Panc1 (cell line): ENCODE results near the gene PCDH15. TPM values are rescaled to one million over a fixed set of nuclear protein-coding genes. Genes with fewer than 3 reads are reported as not detected.

Experiments
- ATAC-seq: fragments of 200-7000 bp; cut with Tn5 transposase; 2 replicates; pipeline ENCODE4 v1.9.1; 2020; ENCODE audit warnings: mild to moderate bottlenecking, moderate library complexity
- BruUV-seq: library from RNA; stranded (reverse); fragments of 400-500 nt; replicated peaks from 2 replicates; lab custom pipeline; 2021; lab: Mats Ljungman, UMichigan
- CTCF ChIA-PET: fragments of 300-600 bp; sonication (Branson Sonifier 250); formaldehyde crosslinking; loops from one replicate; lab custom pipeline; 2022; ENCODE audit warnings: antibody characterized with exemption; lab: Charles Lee
- POLR2A ChIA-PET: fragments of 300-600 bp; sonication (Branson Sonifier 250); formaldehyde crosslinking; loops from one replicate; lab custom pipeline; 2022; ENCODE audit warnings: antibody characterized with exemption; lab: Charles Lee
- DNase-seq: peaks from one replicate; pipeline ENCODE4 v3.0.0-alpha.2; 2010; ENCODE audit warnings: low read depth, low spot score
- H3K27ac ChIP-seq: 2 replicates; pipeline ENCODE4 v1.5.1; 2011; ENCODE audit warnings: mild to moderate bottlenecking, low read length, inconsistent platforms
- H3K27me3 ChIP-seq: fragments of 200-500 bp; sonication (Bioruptor generic); 2 replicates; pipeline ENCODE4 v1.6.0; 2014; ENCODE audit warnings: low read length, inconsistent platforms; ENCODE audit not compliant: control insufficient read depth, insufficient read depth
- H3K36me3 ChIP-seq: fragments of 200-500 bp; sonication (Bioruptor generic); 2 replicates; pipeline ENCODE4 v1.5.1; 2014; ENCODE audit warnings: inconsistent platforms, mild to moderate bottlenecking, low read length, moderate library complexity; ENCODE audit not compliant: control insufficient read depth, insufficient read depth
- H3K4me1 ChIP-seq: 2 replicates; pipeline ENCODE4 v1.5.1; 2011; ENCODE audit warnings: inconsistent platforms, mild to moderate bottlenecking, low read length, moderate library complexity; ENCODE audit not compliant: control insufficient read depth, insufficient read depth
- H3K4me3 ChIP-seq, 2 experiments: 2 replicates each; pipeline ENCODE4 v1.5.1; 2011 to 2012; ENCODE audit warnings: low read depth in 2 of 2, low read length in 2 of 2, mild to moderate bottlenecking in 2 of 2, inconsistent platforms in 1 of 2, moderate library complexity in 1 of 2
- H3K9me3 ChIP-seq: fragments of 200-500 bp; sonication (Bioruptor generic); 2 replicates; pipeline ENCODE4 v1.5.1; 2014; ENCODE audit warnings: low read depth, mild to moderate bottlenecking, inconsistent platforms, low read length, moderate library complexity; ENCODE audit not compliant: control insufficient read depth, insufficient read depth
- CTCF ChIP-seq: fragments of 450-650 bp; IDR thresholded peaks from 2 replicates; pipeline ENCODE4 v1.5.1; 2017; ENCODE audit warnings: mild to moderate bottlenecking
- POLR2AphosphoS5 ChIP-seq: IDR thresholded peaks from 2 replicates; pipeline ENCODE4 v1.6.1; 2012; ENCODE audit warnings: mild to moderate bottlenecking, low read depth, low read length, moderate library complexity
- REST ChIP-seq, 2 experiments: IDR thresholded peaks; 2 replicates each; pipeline ENCODE4 v1.6.1; 2011 to 2012; ENCODE audit warnings: low read depth in 2 of 2, control low read depth in 1 of 2, low read length in 1 of 2, mild to moderate bottlenecking in 1 of 2, moderate library complexity in 1 of 2; ENCODE audit not compliant: insufficient read depth in 1 of 2
- SIN3A ChIP-seq: IDR thresholded peaks from 2 replicates; pipeline ENCODE4 v1.6.1; 2012; ENCODE audit warnings: low read depth, mild to moderate bottlenecking, low read length, moderate library complexity, borderline replicate concordance; ENCODE audit not compliant: insufficient read depth
- TCF7L2 ChIP-seq: IDR thresholded peaks from 2 replicates; pipeline ENCODE4 v1.6.1; 2011; ENCODE audit warnings: mild to moderate bottlenecking, low read depth, low read length, inconsistent platforms
- in situ Hi-C: cut with HindIII; loops from 2 replicates; pipeline ENCODE4 v1.10.0; 2016; ENCODE audit warnings: low sequenced_read_pairs, low pct_unique_long_range_greater_than_20kb
- intact Hi-C: fragments of 100-400 bp; cut with micrococcal nuclease; formaldehyde crosslinking; loops from one replicate; pipeline ENCODE4 v1.10.0; 2022; ENCODE audit not compliant: unreplicated experiment
- total RNA-seq: library from RNA; stranded (reverse); gene quantifications from one replicate; pipeline ENCODE4 v1.2.1, GENCODE V29; 2021; ENCODE audit not compliant: unreplicated experiment

The PCDH15 gene
- total RNA-seq, 1 experiment from 2014 or later: 0.18 TPM

- BruUV-seq: no TSS peak
- no peak for ATAC-seq
- Histone ChIP-seq H3K4me1 (no peaks in the 10 kb centered on the region), H3K36me3 (no peaks in the 10 kb centered on the region), H3K27ac (no peak overlapping the region), H3K27me3 (no peaks in the 10 kb centered on the region), H3K9me3 (no peaks in the 10 kb centered on the region), H3K4me3 (no peak overlapping the region)
- DNase-seq: no peak
- CTCF ChIA-PET: no interaction called here
- in situ Hi-C loops (no loop called here), intact Hi-C loops (no loop called here)
- POLR2A ChIA-PET: no interaction called here
- no peak for TF ChIP-seq REST (IDR thresholded peaks at IDR 0.05; ENCODE audit: insufficient read depth in 1 of 2, low read depth in 2 of 2, low read length in 1 of 2)
- TF ChIP-seq SIN3A: no peak
- TF ChIP-seq CTCF: no peak
Measured at GRCh38 chr10:54262726-54263125, 538.3 kb downstream of the PCDH15 start.

GRCh38 chr10:54259104-54259503, 541.9 kb downstream of the PCDH15 start:
- Histone ChIP-seq H3K4me1 (no peaks in the 10 kb centered on the region), H3K9me3 (no peaks in the 10 kb centered on the region), H3K27me3 (no peaks in the 10 kb centered on the region), H3K27ac (no peak overlapping the region), H3K4me3 (no peak overlapping the region), H3K36me3 (no peaks in the 10 kb centered on the region)
- in situ Hi-C loops: no loop called here
- no TSS peak for BruUV-seq
- DNase-seq: no peak
- intact Hi-C loops: no loop called here
- CTCF ChIA-PET: no interaction called here
- no peak for ATAC-seq
- POLR2A ChIA-PET: no interaction called here
- TF ChIP-seq POLR2AphosphoS5 (no peak), REST (IDR thresholded peaks at IDR 0.05; ENCODE audit: insufficient read depth in 1 of 2, low read depth in 2 of 2, low read length in 1 of 2) (no peak), SIN3A (no peak), TCF7L2 (no peak), CTCF (no peak)
